Measurements from ENCODE around the gene SOX18.

SOX18 gene

GRCh38 chr20:64073476-64074183 lies 24.2 kb upstream of the SOX18 start:
- Histone ChIP-seq H3K4me3 (peak overlapping the region in 2 of 10 experiments; percentile 18 to 40; a peak in 5 of 20 replicates), H3K36me3 (peaks cover 14 to 52% (median 43%) of the 10 kb centered on the region in 11 experiments), H3K9ac (peak overlapping the region in 9 of 11 experiments; percentile 45 to 69 (median 51); a peak in 12 of 22 replicates), H3K4me2 (peak overlapping the region; percentile 93 to 100 (median 99)), H4K20me1 (peaks cover 49 to 100% (median 84%) of the 10 kb centered on the region in 11 experiments; a peak in 21 of 22 replicates), H3K9me3 (replicated peaks in 1 of 11) (no peaks in the 10 kb centered on the region), H3K27me3 (no peaks in the 10 kb centered on the region), H3K4me1 (peaks cover 62 to 100% (median 96%) of the 10 kb centered on the region in 10 experiments), H3K27ac (0 out of 22 replicates have a peak overlapping the region, but pooled peaks of 2 of the 11 experiments have one; percentile 11 to 55)
- TF ChIP-seq Cebpa-rat (IDR thresholded peaks at IDR 0.05), result no peak

GRCh38 chr20:64072498-64073063 lies 23.1 kb upstream of the SOX18 start:
- H3K4me1 ChIP-seq, result peaks cover 71 to 100% (median 99%) of the 10 kb centered on the region in 10 experiments
- H3K27ac ChIP-seq, result peak overlapping the region in 7 of 11 experiments; percentile 39 to 55 (median 44); a peak in 14 of 22 replicates
- TF ChIP-seq Cebpa-rat (IDR thresholded peaks at IDR 0.05), result no peak
- H3K9me3 ChIP-seq (replicated peaks in 1 of 11), result no peaks in the 10 kb centered on the region
- peaks cover 46 to 97% (median 78%) of the 10 kb centered on the region in 11 experiments; a peak in 21 of 22 replicates for H4K20me1 ChIP-seq
- H3K36me3 ChIP-seq, result peaks cover 14 to 52% (median 43%) of the 10 kb centered on the region in 11 experiments
- peak overlapping the region; percentile 93 to 100 (median 99) for H3K4me2 ChIP-seq
- peak overlapping the region in 4 of 10 experiments; percentile 1 to 51 (median 28); a peak in 5 of 20 replicates for H3K4me3 ChIP-seq
- no peaks in the 10 kb centered on the region for H3K27me3 ChIP-seq
- peak overlapping the region; percentile 21 to 69 (median 51); a peak in 19 of 22 replicates for H3K9ac ChIP-seq

- peak overlapping the region in 2 of 10 experiments; percentile 1 to 51; a peak in 1 of 20 replicates for H3K4me3 ChIP-seq
- H4K20me1 ChIP-seq, result peaks cover 36 to 90% (median 71%) of the 10 kb centered on the region in 11 experiments; a peak in 21 of 22 replicates
- H3K9ac ChIP-seq, result peak overlapping the region in 10 of 11 experiments; percentile 17 to 69 (median 52); a peak in 14 of 22 replicates
- peaks cover 14 to 50% (median 43%) of the 10 kb centered on the region in 11 experiments for H3K36me3 ChIP-seq
- H3K27ac ChIP-seq, result peak overlapping the region in 4 of 11 experiments; percentile 11 to 55 (median 54); a peak in 4 of 22 replicates
- TF ChIP-seq Cebpa-rat (IDR thresholded peaks at IDR 0.05), result no peak
- H3K9me3 ChIP-seq (replicated peaks in 1 of 11), result no peaks in the 10 kb centered on the region
- H3K4me1 ChIP-seq, result peaks cover 81 to 100% (median 99%) of the 10 kb centered on the region in 10 experiments
- H3K4me2 ChIP-seq, result peak overlapping the region; percentile 93 to 100 (median 99)
- H3K27me3 ChIP-seq, result no peaks in the 10 kb centered on the region
Measured at GRCh38 chr20:64071341-64072332, 22.2 kb upstream of the SOX18 start.

GRCh38 chr20:64070244-64070993 lies 21.0 kb upstream of the SOX18 start:
- no peaks in the 10 kb centered on the region for H3K9me3 ChIP-seq (replicated peaks in 1 of 11)
- H3K4me1 ChIP-seq, result peaks cover 82 to 100% (median 99%) of the 10 kb centered on the region in 10 experiments
- peaks cover 14 to 38% (median 32%) of the 10 kb centered on the region in 11 experiments for H3K36me3 ChIP-seq
- no peak overlapping the region for H3K4me3 ChIP-seq
- H3K4me2 ChIP-seq, result peak overlapping the region in 8 of 11 experiments; percentile 93 to 100 (median 100); a peak in 16 of 22 replicates
- H4K20me1 ChIP-seq, result peaks cover 31 to 84% (median 59%) of the 10 kb centered on the region in 11 experiments; a peak in 21 of 22 replicates
- no peaks in the 10 kb centered on the region for H3K27me3 ChIP-seq
- no peak overlapping the region for H3K27ac ChIP-seq
- no peak overlapping the region for H3K9ac ChIP-seq
- TF ChIP-seq Cebpa-rat (IDR thresholded peaks at IDR 0.05), result no peak

GRCh38 chr20:64069614-64070243 lies 20.3 kb upstream of the SOX18 start:
- no peak for TF ChIP-seq Cebpa-rat (IDR thresholded peaks at IDR 0.05)
- H3K4me1 ChIP-seq, result peaks cover 80 to 100% (median 99%) of the 10 kb centered on the region in 10 experiments
- H3K4me2 ChIP-seq, result peak overlapping the region in 10 of 11 experiments; percentile 24 to 100 (median 99); a peak in 16 of 22 replicates

GRCh38 chr20:64069209-64069613 lies 19.8 kb upstream of the SOX18 start:
- peak overlapping the region in 10 of 11 experiments; percentile 35 to 100 (median 99); a peak in 17 of 22 replicates for H3K4me2 ChIP-seq
- H3K27ac ChIP-seq, result no peak overlapping the region
- H3K27me3 ChIP-seq, result no peaks in the 10 kb centered on the region
- H3K4me1 ChIP-seq, result peaks cover 80 to 100% (median 99%) of the 10 kb centered on the region in 10 experiments
- peaks cover 11 to 27% (median 22%) of the 10 kb centered on the region in 11 experiments for H3K36me3 ChIP-seq
- no peaks in the 10 kb centered on the region for H3K9me3 ChIP-seq (replicated peaks in 1 of 11)
- peak overlapping the region in 4 of 11 experiments; percentile 16 to 43 (median 36); a peak in 4 of 22 replicates for H3K9ac ChIP-seq
- H3K4me3 ChIP-seq, result no peak overlapping the region
- H4K20me1 ChIP-seq, result peaks cover 30 to 76% (median 49%) of the 10 kb centered on the region in 11 experiments; a peak in 21 of 22 replicates
- TF ChIP-seq Cebpa-rat (IDR thresholded peaks at IDR 0.05), result no peak

More at GRCh38 chr20:64069614-64070243, 20.3 kb upstream of the SOX18 start:
- peaks cover 31 to 77% (median 52%) of the 10 kb centered on the region in 11 experiments; a peak in 21 of 22 replicates for H4K20me1 ChIP-seq
- no peak overlapping the region for H3K27ac ChIP-seq
- H3K36me3 ChIP-seq, result peaks cover 14 to 32% (median 27%) of the 10 kb centered on the region in 11 experiments
- H3K27me3 ChIP-seq, result no peaks in the 10 kb centered on the region
- H3K9ac ChIP-seq, result peak overlapping the region in 3 of 11 experiments; percentile 31 to 43 (median 41); a peak in 2 of 22 replicates
- H3K9me3 ChIP-seq (replicated peaks in 1 of 11), result no peaks in the 10 kb centered on the region
- H3K4me3 ChIP-seq, result no peak overlapping the region

All from BLaER1 treated with 17β-estradiol and CSF1 and Interleukin-3, amounts not matched to agents 10 nM and 100 nM (cell line).